Cardiac muscle cell (in vitro differentiated cells and primary cell): Measurements from ENCODE around the gene GASK1A. TPM values are rescaled to one million over a fixed set of nuclear protein-coding genes. Genes with fewer than 3 reads are reported as not detected.
A peak's percentile ranks its signal among the peaks of the same experiment; 100 is the strongest.

ENCODE experiments used
- DNase-seq, 2 donors: peaks; one replicate each; pipeline versions ENCODE4 v3.0.0 to v3.0.0-alpha.2; 2010 to 2017; ENCODE audit warnings: low read depth in 1 of 2, low spot score in 1 of 2
- H3K27ac ChIP-seq: fragments of 200-600 bp; sonication (generic); 2 replicates; pipeline ENCODE4 v1.5.1; 2016
- H3K27me3 ChIP-seq: fragments of 200-600 bp; sonication (generic); 2 replicates; pipeline ENCODE4 v1.6.0; 2016; ENCODE audit warnings: control low read depth
- H3K36me3 ChIP-seq: fragments of 200-600 bp; sonication (generic); 2 replicates; pipeline ENCODE4 v1.5.1; 2016; ENCODE audit warnings: control low read depth
- H3K4me1 ChIP-seq: fragments of 200-600 bp; sonication (generic); 2 replicates; pipeline ENCODE4 v1.8.1; 2017; ENCODE audit warnings: low read depth, mild to moderate bottlenecking, mixed run types
- H3K4me3 ChIP-seq: fragments of 200-600 bp; sonication (generic); 2 replicates; pipeline ENCODE4 v1.5.1; 2016; ENCODE audit warnings: mild to moderate bottlenecking
- H3K9me3 ChIP-seq: fragments of 200-600 bp; sonication (generic); 2 replicates; pipeline ENCODE4 v1.5.1; 2017; ENCODE audit warnings: low read depth, mild to moderate bottlenecking, control low read depth
- CTCF ChIP-seq: IDR thresholded peaks from 2 replicates; pipeline ENCODE4 v1.5.1; 2012; ENCODE audit warnings: low read depth, mild to moderate bottlenecking, low read length
- polyA plus RNA-seq: library from polyadenylated mRNA; unstranded; fragments of >200 nt; fragmentation: Nextera tagmentation; extraction: Ambion mirVana; gene quantifications from 2 replicates; pipeline ENCODE4 v1.2.1, GENCODE V29; 2016
- total RNA-seq: library from RNA; depleted of rRNA; stranded (reverse); fragments of >200 nt; gene quantifications from 2 replicates; pipeline ENCODE4 v1.2.3, GENCODE V29; 2016

Gene GASK1A
- total and polyA plus RNA-seq, 2 experiments from 2014 or later: 0.66 to 0.80 TPM

GRCh38 chr3:43055393-43055792, 76.3 kb downstream of the GASK1A start:
- no peaks in the 10 kb centered on the region for H3K27me3 ChIP-seq
- H3K27ac ChIP-seq: no peak overlapping the region
- H3K4me3 ChIP-seq: no peak overlapping the region
- no peak for TF ChIP-seq CTCF
- H3K4me1 ChIP-seq: no peaks in the 10 kb centered on the region
- no peak for DNase-seq
- H3K36me3 ChIP-seq: no peaks in the 10 kb centered on the region
- H3K9me3 ChIP-seq: no peaks in the 10 kb centered on the region

DNA sequence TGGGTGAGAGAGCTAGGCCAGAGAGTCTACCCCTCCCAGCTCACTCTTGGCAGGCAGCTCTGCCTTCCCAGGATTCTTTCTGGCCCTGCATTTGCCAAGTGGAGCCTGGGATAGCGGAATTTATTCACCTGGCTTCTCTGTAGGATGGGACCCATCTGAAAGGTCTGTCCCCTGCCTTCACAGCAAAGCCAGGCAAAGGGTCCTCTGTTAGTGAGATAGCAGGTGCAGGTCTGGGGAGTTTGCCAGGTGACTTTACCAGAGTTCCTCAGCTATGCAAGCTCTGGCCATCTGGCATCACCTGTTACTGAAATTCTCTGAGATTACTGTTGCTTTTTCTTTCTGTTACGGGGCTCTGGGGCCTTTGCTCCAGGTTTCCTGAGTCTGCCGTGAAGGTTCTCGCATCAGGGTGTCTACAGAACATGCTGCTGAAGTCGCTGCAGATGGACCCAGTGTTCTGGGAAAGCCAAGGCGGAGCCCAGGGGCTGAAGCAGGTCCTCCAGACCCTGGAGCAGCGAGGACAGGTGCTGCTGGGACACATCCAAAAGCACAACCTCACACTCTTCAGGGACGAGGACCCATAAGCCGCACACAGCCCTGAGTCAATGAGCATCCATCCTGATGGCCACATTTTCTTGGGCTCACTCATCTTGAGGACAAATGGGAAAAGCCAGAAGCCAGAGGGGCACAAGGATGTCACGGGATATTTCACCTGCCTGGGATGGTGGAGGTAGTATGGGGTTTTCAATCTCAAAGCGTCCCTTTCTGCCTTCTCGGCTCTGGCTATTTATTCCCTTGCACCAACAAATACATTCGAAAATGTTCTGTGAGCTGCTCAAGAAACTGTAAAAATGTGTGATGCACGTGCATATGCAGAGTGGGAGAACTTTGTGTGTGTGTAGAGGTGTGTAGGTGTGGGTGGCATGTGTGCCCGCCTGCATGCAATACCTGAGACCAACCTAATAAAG, 77.0 kb downstream of the GASK1A start:
- H3K36me3 ChIP-seq: no peaks in the 10 kb centered on the region
- H3K9me3 ChIP-seq: no peaks in the 10 kb centered on the region
- no peak overlapping the region for H3K27ac ChIP-seq
- DNase-seq: no peak
- no peaks in the 10 kb centered on the region for H3K4me1 ChIP-seq
- no peaks in the 10 kb centered on the region for H3K27me3 ChIP-seq
- no peak overlapping the region for H3K4me3 ChIP-seq
- TF ChIP-seq CTCF: no peak

- TF ChIP-seq CTCF: no peak
- Histone ChIP-seq H3K4me1 (no peaks in the 10 kb centered on the region), H3K27ac (no peak overlapping the region), H3K4me3 (no peak overlapping the region), H3K36me3 (no peaks in the 10 kb centered on the region), H3K27me3 (no peaks in the 10 kb centered on the region), H3K9me3 (no peaks in the 10 kb centered on the region)
- DNase-seq: no peak
Measured at GRCh38 chr3:43059456-43059855, 80.3 kb downstream of the GASK1A start.

DNA sequence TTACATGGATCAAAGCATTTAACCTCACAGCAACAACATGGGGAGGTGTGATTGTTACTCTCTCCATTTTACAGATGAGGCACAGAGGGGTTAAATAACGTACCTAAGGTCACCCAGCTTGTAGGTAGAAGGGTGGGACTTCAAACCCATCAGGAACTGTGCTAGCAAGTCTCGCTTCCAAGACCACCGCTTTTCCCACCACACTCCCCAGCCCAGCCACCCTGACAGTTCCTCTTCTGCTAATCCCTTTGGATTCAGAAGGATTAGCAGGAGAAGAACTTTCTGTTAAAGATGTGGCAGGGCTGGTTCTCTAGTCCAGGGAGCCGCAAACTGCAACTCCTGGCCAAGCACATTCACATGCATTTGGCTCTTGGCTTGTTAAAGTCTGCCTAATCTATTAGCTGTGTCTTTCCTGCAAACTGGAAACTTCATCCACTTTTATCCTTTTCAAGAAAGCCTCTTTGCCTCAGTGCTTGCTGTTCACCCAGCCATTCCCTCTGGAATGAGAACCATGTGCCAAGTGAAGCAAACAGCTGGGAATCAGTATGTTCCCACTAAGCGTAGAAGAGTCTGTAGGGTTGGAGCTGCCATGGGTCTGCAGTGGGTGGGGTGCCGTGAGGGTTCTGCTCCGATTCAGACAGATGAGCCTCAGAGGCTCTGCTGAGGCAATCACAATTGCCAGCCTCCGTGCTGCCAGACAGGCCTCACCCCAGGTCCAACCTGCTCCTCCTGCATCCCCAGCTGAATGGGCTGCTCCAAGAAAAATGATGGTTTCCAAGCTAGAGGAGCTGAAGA, 82.2 kb downstream of the GASK1A start:
- no peak overlapping the region for H3K4me3 ChIP-seq
- H3K36me3 ChIP-seq: no peaks in the 10 kb centered on the region
- H3K27ac ChIP-seq: no peak overlapping the region
- H3K27me3 ChIP-seq: no peaks in the 10 kb centered on the region
- no peaks in the 10 kb centered on the region for H3K9me3 ChIP-seq
- no peak for TF ChIP-seq CTCF
- H3K4me1 ChIP-seq: no peaks in the 10 kb centered on the region
- DNase-seq: peak in 1 of 2 donors; percentile 23

- no peaks in the 10 kb centered on the region for H3K9me3 ChIP-seq
- DNase-seq: no peak
- H3K27me3 ChIP-seq: no peaks in the 10 kb centered on the region
- H3K4me3 ChIP-seq: no peak overlapping the region
- H3K27ac ChIP-seq: no peak overlapping the region
- no peaks in the 10 kb centered on the region for H3K36me3 ChIP-seq
- no peak for TF ChIP-seq CTCF
- no peaks in the 10 kb centered on the region for H3K4me1 ChIP-seq
Measured at GRCh38 chr3:43062040-43062563, 83.0 kb downstream of the GASK1A start.
